GM18499 (cell line): ENCODE measurements around the gene RAP1GAP.
"Not testable (repeated sequence)": the region's sequence is repeated elsewhere in the genome, so short reads cannot be mapped to it uniquely, and the experiment has no call there.

Source experiments
- ATAC-seq: cut with Tn5 transposase; IDR thresholded peaks from one replicate; pipeline ENCODE4 v1.9.1; 2021; ENCODE audit warnings: moderate number of reproducible peaks; ENCODE audit not compliant: insufficient read depth, unreplicated experiment

The RAP1GAP gene

GRCh38 chr1:21647431-21648351 is 21.5 kb downstream of the RAP1GAP start:
- no peak for ATAC-seq

DNA sequence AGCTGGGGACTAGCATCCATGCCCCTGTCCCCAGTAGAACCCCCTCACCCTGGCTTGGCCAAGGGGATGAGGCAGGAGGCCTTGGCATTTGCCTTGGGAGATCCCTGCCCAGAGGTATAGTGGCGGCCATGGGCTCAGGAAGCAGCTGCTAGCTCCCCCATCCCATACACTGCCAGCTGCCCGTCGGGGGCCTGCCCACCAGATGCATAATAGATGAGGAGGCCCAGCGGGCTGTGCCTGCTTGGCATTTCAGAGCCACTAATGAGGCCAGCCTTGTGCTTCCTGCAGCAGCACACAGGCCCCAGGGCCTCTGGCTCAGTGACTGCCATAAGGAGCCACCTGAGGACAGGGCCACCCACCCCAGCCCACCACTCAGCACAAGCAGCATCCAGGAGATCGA is 23.6 kb downstream of the RAP1GAP start:
- no peak for ATAC-seq

- no peak for ATAC-seq
These were observed 24.3 kb downstream of the RAP1GAP start for GRCh38 chr1:21644906-21645305.

DNA sequence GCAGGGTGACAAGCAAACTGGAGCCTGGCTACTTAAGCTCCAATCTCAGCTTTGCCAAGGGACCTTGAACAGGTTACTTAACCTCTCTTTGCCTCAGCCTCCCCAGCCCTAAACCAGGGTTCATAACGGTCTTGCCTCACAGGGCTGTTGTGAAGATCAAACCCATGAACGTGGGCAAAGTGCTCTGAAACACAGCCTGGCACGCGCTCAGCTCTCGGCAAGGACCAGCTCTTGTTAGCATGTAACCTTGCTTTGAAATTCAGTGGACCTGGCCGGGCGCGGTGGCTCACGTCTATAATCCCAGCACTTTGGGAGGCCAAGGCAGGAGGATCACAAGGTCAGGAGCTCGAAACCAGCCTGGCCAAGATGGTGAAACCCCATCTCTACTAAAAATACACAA is 24.8 kb downstream of the RAP1GAP start:
- ATAC-seq: no peak

DNA sequence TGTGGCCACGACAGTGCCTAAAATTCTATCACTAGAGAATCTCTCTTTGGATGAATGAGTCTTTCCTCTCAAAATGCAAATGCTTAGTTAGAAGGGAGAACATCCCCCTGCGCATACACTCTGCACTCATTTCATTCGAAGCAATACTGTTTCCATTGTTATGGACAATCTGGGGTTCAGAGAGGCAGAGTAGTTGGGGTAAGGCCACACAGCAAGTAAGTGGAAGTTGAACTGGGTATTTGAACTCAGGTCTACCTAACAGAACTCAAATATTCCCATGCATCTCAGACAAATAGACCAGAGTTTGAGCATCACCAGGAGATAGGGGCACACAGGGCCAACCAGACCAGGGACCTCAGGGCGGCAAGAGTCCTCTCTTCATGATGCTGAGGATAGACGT is 25.5 kb downstream of the RAP1GAP start:
- ATAC-seq: no peak

DNA sequence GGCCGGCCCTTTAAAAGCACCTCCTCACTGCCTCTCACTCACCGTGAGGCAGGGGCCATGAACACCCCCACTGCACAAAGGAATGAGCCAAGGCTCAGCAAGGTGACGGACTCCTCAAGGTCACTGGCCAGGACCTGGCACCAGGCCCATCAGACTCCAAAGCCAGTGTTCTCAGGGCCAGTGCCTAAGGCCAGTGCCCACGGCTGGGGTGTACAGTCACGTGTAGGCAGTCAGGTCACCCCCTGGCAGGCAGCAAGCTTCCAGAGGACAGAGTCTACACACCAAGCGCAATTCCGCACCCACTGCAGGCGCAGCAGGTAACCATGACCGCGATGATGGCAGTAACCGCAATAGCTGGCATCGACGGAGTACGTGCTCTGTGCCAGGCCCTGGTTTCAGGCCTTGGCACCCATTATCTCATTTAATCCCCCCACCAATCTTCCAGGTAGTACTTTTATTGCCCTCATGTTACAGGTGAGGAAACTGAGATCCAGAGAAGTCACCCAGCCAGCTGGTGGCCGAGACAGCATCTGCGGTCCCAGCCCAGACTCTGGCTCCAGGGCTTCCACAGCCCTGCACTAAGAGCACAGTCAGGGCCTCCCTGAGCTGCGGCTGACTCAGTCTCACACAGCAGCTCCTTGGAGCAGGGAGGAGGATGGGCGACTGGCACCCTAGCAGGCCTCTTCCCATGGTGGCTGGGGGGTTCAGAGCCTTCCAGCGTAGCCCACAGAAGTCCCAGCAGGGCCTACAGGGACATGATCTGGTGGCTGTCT is 27.0 kb downstream of the RAP1GAP start:
- no peak for ATAC-seq

DNA sequence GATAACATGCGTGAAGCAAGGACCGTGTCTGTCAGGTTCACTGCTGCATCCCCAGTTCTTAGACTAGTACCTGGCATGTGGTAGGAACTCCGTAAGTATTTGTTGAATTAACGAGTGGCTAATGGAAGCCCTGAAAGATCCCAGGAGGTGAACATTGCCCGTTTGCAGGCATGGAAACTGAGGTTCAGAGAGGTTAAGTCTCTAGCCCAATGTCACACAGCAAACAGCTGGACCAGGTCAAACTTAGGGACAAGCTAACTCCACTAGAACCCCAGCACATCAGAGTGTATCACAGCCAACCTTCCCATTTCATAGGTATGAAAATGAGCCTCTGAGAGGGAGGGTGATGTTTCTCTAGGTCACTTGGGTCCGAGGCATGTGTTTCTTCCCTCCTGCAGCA is 27.6 kb downstream of the RAP1GAP start:
- no peak for ATAC-seq

DNA sequence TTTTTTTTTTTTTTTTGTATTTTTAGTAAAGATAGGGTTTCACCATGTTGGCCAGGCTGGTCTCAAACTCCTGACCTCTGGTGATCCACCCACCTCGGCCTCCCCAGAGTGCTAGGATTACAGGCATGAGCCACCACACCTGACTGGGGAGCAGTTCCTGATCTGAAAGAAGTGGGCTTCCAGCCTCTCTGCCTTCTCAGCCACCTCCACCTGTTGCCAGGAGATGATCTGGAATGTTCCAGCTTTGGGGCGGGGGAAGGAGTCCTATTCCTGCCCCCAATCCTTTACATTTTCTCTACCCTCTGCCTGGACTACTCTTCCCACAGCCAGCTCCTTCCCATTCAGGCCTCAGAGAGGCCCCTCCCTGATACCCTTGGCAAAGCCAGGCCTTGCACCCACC is 28.1 kb downstream of the RAP1GAP start:
- no peak for ATAC-seq

GRCh38 chr1:21640653-21641052 is 28.5 kb downstream of the RAP1GAP start:
- no peak for ATAC-seq

DNA sequence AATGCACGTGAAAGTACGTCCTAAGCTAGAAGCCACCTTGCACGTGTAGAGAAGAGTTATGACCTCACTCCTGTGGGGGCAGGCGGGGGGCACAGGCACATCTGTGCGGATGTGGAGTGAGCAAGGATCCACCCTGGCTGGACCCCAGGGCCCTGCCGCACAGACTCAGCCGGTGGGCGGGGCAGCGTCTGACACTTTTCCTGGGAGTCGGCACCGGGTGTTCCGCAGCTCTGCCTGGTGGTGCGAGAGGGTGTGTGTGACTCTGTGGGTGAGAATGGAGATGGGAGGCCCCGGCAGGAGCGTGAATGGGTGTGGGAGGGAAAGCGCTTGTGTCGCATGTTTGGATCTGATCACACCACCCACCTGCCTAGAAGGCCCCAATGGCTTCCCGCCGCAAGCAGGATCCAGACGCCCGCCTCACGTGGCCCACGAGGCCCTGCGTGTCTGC is 29.5 kb downstream of the RAP1GAP start:
- no peak for ATAC-seq

GRCh38 chr1:21638531-21639341 is 30.4 kb downstream of the RAP1GAP start:
- ATAC-seq: no peak

DNA sequence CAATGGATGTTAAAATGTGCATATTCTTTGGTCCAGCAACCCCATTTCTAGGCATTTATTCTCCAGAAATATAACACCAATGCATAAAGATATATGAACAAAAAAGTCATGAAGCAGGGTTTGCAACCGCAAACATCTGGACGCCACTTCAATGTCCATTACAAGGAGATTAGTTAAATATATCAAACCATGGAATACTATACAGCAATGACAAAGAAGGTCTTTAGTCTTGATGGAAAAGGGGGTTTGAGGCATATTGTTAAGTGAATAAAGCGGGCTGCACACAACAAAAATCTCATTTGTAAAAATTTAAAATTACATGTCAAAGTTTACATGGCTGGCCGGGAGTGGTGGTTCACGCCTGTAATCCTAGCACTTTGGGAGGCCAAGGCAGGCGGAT is 31.6 kb downstream of the RAP1GAP start:
- no peak for ATAC-seq

- ATAC-seq: no peak
These were observed 33.1 kb downstream of the RAP1GAP start for GRCh38 chr1:21636029-21636428.

DNA sequence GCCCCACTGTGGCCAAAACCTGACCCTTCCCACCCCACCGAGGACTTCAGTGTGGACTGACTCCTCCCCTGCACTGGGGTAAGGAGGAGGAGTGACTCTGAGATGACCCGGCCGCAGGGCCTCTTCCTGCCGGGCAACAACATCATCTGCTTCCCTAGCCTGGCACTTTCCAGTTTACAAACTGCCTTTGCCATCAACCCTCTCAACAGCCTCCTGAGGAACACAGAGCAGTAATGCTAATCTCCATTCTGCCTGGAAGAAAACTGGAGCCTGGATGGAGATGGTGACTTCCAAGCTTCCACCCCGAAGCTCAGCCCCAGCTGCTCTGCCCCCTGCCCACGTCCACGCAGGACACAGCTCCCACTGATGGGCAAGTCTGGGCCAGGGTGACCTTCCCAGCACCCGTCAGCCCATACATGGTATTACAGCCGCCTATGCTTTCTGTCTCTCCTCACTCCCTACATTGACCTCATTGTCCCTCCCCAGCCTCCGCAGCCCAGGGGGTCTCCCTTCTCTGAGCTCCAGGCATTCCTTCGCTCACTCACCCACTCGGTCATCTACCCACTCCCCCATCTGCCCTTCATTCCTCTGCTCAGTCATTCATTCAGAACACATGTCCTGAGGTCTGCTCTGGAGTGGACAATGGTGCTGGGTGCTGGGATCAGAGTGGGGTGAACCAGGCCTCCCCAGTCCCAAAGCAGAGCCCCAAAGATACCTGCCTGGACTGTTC is 34.2 kb downstream of the RAP1GAP start:
- ATAC-seq: no peak

- ATAC-seq: no peak
These were observed 35.0 kb downstream of the RAP1GAP start for GRCh38 chr1:21633992-21634805.

GRCh38 chr1:21633141-21633755 is 35.9 kb downstream of the RAP1GAP start:
- ATAC-seq: no peak

DNA sequence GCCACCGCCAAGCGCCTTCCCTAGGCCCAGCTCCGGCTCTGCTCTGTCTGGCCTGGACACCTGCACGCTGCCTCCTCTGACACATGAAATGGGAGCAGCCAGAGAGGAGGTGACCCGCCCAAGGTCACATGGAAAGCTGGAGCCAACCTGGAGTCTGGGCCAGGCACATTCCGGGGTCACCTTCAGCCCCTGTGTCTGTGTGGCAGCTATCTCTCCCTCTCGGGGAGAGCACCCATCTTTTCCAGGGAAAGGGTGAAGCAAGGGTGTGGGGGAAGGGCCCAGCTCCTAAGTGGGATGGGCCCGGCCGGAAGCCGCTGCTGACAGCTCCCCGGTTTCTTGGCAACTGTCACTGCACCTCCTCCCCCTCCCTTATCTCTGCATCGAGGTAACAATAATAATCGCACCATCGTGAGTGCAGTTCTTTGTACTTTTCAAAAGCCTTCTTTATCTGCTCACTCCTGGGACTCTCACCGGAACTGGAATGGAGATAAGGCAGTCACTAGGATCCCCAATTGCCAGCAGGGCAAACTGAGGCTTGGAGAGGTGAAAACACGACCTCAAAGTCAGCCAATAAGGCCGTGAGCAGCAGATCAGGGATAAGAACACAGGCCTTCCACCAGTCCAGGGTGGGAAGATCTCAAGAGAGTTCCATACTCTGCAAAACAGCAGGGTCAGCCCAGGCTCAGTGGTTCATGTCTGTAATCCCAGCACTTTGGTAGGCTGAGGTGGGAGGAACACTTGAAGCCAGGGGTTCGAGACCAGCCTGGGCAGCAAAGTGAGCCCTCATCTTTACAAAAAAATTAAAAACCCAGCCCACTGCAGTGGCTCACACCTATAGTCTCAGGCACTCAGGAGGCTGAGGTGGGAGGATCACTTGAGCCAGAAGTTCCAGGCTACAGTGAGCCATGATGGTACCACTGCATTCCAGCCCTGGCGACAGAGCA is 36.9 kb downstream of the RAP1GAP start:
- no peak for ATAC-seq

DNA sequence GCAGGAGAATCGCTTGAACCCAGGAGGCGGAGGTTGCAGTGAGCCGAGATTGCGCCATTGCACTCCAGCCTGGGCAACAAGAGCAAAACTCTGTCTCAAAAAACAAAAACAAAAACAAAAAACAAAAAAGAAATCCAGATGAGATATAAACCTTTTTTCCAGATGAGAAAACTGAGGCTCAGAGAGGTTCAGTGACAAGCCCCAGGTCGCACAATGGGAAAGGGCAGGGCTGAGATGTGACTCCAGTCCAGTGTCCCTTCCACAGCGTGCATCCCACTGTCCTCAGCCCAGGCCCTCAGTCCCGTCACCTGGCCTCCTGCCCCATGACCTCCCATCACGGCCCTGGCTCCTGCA is 37.6 kb downstream of the RAP1GAP start:
- not testable (repeated sequence) for ATAC-seq
